ENCODE results near the gene VIP.
"Not testable (repeated sequence)": the region's sequence is repeated elsewhere in the genome, so short reads cannot be mapped to it uniquely, and the experiment has no call there.

Gene VIP

GRCh38 chr6:152750694-152751093 is at the start of gene VIP:
Gene VIP, plus strand, starts transcription at chr6:152750797. Its CDS starts 1,381 bp downstream, at chr6:152752178.
- DNase-seq (ENCODE audit: low read depth in 3 of 3): no peak

DNA sequence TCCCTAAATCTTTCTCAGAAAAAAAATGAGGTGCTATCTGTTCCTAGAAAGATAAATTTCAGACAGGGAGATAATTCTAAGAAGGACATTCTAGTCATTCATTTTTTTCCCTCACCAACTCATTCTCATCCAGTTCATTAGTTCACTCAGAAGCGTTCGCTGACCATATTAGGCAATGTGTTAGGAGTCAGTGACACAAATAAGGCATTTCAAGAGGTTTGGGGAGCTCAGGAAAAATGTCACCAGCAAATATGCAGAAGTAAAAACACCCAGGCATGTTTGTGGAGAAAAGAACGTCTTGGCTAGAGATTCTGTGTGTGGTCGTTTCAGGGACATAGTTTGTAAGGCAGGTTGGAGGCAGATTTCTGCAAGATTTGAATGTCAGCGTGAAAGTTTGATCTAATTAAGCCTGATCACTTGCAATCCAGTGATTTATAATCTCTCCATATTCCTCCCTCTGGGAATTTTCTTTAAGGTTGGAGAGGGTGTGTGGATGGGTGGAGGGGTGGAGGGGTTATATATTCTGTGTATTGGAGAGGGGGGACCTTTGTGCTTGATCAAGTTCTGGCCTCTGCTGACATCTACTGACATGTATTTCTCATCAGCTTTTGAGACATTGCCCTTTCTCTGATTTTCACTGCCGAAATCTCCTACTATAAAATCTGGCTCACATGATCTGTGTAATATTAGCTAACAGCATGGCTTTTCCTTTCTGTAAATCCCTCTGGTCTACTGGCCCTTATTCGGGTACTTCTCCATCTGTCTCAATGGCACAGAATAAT is 49.3 kb upstream of the VIP start:
- no peak for DNase-seq (ENCODE audit: low read depth in 3 of 3)

DNA sequence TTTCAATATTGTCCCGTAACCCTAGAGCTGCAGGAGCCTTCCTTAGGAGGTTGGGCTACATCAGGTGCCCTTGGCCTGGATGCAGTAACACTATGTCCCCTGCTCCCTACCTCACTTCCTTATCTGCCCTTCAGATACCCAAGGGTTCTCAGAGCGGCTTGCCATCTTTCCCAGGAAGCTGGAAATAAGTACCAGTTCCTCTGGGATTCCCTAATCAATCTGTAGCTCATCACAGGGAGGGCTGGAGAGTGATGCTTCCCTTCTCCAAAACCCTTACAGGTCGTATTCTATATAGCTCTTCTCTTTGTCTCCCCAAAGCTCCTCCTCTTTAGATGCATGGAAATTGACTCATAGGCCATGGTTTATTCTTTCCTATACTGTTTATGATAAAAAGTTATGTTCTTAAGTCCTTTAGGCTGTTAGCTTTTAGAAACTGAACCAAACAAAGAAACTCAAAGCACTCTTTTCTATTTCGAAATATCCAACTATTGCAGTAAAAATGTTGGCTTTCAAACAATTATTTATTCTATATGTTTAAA is 48.7 kb upstream of the VIP start:
- DNase-seq (ENCODE audit: low read depth in 3 of 3): no peak

- DNase-seq (ENCODE audit: low read depth in 3 of 3): not testable (repeated sequence)
These were observed 46.8 kb upstream of the VIP start for GRCh38 chr6:152703750-152704149.

DNA sequence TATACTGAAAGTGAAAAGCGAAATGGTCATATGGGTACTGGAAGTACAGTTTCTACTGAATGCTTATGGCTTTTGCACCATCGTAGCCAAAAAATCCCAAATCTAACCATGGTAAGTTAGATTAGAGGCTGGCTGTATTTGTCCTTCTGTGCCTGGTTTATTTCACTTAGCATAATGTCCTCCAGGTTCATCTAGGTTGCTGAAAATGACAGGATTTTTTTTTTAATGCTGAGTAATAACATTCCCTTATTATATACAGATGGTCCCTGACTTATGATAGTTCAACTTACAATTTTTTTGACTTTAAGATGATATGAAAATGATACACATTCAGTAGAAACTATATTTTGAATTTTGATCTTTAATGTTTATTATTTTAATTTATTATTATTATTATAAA is 45.3 kb upstream of the VIP start:
- DNase-seq (ENCODE audit: low read depth in 3 of 3): no peak

DNA sequence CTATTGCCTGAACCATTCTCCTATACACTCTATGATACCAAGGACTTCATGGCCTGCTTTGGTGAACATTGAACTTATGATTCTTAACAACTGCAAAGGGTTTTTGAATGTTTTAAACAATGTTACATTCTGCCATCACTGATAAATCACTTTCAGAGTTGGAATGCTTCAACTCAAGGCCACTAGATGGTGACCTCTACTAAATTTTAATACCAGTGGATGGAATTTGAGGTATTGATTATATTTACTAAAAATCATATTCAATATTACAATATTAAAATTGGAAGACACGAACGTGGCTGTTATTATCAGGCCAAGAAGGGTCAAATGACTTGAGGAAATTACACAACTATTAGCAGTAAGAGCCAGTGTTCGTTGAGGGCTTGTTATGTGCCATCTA is 34.3 kb upstream of the VIP start:
- DNase-seq (ENCODE audit: low read depth in 3 of 3): no peak

DNA sequence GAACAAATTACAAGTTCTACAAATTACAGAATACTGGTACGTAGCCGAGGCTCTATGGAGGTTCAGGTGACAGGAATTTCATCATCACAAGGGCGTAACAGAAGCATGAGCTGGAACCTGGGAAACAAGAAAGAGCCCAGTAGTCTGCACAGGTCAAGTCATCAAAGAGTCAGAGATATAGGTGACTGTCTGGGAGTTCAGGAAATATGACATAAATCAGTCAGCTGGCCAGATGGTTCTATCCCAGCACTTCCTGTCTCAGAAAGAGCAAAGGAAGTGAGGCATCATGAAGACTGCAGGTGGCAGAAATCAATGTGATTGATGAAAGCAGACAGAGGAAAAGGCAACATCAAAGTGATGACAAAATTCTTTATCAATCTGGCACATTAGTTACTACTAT is 29.6 kb upstream of the VIP start:
- no peak for DNase-seq (ENCODE audit: low read depth in 3 of 3)

DNA sequence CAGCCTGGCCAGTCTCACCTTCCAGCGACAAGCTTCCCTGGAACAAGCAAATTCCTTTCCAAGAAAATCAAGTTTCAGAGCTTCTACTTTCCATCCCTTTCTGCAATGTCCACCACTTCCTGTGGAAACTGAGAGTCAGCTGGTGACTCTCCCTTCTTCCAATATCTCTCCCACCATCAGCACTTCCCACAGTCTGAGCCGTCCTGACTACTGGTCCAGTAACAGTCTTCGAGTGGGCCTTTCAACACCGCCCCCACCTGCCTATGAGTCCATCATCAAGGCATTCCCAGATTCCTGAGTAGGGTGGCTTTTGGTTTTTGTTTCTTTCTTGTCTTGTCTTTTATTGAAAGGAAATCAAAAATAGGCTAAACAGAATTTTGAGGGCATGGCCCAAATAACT is 28.6 kb upstream of the VIP start:
- DNase-seq (ENCODE audit: low read depth in 3 of 3): no peak

DNA sequence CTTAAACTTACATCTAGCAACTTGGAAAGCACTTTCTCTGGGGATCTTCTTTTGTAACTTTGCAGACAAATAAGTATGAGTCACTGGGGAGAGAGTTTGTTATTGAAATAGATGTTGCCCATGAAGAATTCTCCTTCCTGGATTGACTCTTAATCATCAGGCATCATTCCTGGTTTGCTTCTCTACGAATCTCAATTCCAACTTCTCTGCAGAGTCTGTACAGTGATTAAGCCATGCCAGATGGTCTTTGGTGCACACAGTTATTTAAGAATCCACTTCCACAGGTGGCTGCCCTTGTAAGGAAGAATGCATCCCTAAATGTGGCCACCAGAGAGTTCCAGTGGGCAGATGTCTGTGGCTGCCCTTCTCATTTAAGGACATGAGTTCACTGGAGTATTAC is 27.2 kb upstream of the VIP start:
- DNase-seq (ENCODE audit: low read depth in 3 of 3): no peak

DNA sequence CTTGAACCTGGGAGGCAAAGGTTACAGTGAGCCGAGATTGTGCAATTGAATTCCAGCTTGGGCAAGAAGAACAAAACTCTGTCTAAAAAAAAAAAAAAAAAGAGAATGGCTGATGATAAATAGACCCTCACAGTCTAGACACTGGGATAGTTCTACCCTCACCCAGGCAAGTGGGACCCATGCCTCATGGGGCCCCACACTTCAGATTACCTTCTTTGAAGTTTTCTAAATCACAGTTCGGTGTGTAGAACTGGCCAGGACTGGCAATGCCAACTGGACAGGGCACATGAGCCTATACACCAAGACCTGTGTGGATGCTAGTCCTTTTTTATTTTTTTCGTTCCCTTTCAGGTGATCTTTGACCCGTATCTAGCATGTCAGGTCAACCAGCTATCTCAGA is 24.3 kb upstream of the VIP start:
- DNase-seq (ENCODE audit: low read depth in 3 of 3): no peak

DNA sequence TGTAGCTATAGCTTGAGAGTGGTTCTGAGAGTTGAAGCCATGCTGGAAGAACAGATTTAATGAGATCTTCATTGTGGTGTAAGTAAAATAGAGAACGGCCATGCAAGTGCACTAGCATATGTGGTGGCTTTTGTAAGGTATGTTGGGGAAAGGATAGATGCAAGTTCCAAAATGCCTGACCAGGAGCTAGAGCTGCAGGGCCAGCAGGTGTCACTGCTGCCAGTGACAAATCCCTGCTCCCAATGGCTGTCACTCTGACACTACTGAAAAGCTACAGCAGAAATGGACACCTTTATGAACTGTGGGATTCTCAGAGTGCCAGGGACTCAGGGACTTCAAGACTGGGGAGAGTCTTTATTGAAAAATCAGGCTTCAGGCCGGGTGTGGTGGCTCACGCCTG is 23.1 kb upstream of the VIP start:
- no peak for DNase-seq (ENCODE audit: low read depth in 3 of 3)

DNA sequence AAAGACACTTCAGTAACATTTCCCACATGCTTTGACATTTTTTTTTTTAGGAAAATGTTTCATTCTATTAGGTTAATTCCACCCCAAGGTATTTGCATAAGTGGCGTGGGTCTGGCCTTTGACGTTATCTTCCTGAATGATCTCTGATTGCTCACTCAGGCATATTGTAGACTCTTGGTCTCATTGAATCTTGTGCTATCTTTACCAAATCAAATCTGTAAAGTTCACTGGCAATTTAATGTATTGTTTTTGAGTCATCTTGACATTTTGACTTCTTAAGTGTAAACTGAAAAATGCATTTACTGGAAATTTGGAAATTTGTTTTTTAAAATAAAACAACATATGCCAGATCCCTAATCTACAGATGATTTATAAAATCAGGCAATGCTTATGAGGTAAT is 16.0 kb upstream of the VIP start:
- no peak for DNase-seq (ENCODE audit: low read depth in 3 of 3)

GRCh38 chr6:152736687-152737273 is 13.8 kb upstream of the VIP start:
- DNase-seq (ENCODE audit: low read depth in 3 of 3): no peak

GRCh38 chr6:152745509-152746171 is 5.0 kb upstream of the VIP start:
- DNase-seq (ENCODE audit: low read depth in 3 of 3): no peak

DNA sequence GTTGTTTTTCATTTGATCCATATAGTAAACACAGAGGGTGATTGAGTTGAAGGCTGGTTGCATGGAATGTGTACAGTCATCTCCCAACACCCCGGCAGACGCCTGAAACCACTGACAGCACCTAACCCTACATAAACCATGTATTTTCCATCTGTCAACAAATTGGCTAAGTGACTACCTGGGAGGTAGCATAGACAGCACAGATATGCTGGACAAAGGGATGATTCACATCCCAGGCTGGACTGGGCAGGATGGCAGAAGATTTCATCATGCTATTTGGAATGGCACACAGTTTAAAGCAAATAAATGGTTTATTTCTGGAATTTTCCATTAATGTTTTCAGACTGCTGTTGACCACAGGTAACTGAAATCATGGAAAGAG is 4.4 kb upstream of the VIP start:
- no peak for DNase-seq (ENCODE audit: low read depth in 3 of 3)

DNA sequence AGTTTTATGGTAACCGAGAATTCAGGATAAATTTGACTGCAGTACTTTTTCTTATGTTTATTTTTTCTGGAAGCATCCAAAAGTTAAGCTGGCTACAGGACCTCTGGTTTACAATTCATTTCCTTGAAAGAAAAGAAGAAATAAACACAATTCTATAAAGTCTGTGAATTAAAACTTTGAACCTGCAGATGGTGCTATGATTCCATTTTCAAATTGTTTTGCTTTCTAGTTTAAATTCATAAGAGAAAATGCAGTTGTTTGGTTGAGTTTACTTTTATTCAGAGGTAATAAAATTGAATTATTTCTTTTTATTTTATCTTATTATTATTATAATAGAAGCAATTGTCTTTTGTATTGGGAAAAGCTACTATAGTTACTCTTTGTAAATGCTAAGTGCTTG is 1.8 kb upstream of the VIP start:
- no peak for DNase-seq (ENCODE audit: low read depth in 3 of 3)

GRCh38 chr6:152749336-152749735 is 1.3 kb upstream of the VIP start:
- no peak for DNase-seq (ENCODE audit: low read depth in 3 of 3)

GRCh38 chr6:152765331-152765730 is 14.7 kb downstream of the VIP start:
- DNase-seq (ENCODE audit: low read depth in 3 of 3): no peak

DNA sequence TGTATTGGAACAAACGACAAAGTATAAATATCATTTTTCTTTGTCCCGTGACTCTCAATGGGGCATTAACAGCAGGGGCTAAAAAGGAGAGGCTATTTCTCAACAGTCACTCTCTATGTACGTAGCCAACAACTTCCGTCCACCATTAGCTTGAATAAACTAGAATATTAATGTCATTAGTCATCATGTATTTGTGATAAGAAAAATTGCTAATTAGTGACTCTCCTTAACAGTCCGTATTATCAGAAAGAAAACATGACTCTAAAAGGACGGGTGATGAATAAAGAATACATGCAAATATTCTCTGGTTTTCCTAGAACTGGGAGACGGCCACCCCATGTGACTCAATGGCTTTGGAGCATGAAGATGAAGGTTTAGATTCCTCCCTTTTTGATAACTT is 18.6 kb downstream of the VIP start:
- no peak for DNase-seq (ENCODE audit: low read depth in 3 of 3)

GRCh38 chr6:152769993-152770392 is 19.4 kb downstream of the VIP start:
- DNase-seq (ENCODE audit: low read depth in 3 of 3): no peak

GRCh38 chr6:152771061-152771687 is 20.6 kb downstream of the VIP start:
- no peak for DNase-seq (ENCODE audit: low read depth in 3 of 3)

DNA sequence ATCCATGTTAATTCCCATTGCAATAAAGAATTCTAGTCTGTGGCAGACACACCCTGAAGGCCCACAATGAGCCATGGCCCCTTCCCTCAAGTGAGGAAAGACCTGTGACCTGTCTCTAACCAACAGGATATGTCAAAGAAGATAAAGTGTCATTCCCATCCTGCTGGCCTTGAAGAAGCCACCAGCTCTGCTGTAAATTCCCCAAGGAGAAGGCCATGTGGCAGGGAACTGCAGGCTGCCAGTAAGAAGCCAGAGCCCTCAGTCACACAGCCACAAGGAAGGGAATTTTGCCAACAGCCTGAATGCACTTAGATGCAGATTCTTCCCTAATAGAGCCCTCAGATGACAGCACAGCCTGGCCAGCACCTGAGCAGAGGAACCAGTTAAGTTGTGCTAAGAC is 24.8 kb downstream of the VIP start:
- no peak for DNase-seq (ENCODE audit: low read depth in 3 of 3)

DNA sequence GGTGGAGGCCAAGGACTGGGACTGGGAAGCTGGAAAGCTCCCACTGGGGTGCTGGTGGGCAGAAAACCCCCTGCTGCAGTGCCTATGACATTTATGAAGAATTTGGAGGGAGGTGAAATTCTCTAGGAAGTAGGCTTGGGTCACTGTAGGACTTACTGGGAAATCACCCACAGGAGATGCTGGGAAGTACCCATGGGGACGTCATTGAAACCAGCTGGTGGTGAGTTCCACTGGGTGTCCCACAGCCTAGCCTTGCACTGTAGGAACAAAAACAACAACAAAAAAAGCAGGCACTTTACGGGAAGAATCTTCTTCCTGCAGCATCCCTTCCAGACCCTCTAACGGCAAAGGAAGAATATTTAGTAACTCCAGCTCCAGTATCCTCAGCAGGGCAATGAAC is 26.2 kb downstream of the VIP start:
- DNase-seq (ENCODE audit: low read depth in 3 of 3): no peak

All from stimulated activated CD4-positive, alpha-beta T cell treated with anti-CD3 and anti-CD28 coated beads, TNF-alpha, amount 100 ng/mL, for 24 hours (primary cell).